ENCODE data around the gene PTPRG. TPM values are rescaled to one million over a fixed set of nuclear protein-coding genes. Genes with fewer than 3 reads are reported as not detected.

Gene PTPRG
- total RNA-seq, 1 experiment from 2014 or later: 32.1 TPM

GRCh38 chr3:62252438-62253157 lies 691.2 kb downstream of the PTPRG start:
- H3K4me2 ChIP-seq (ENCODE audit: low read length): no peak overlapping the region
- POLR2A ChIA-PET: no interaction called here
- H3K9ac ChIP-seq (ENCODE audit: low read length): no peak overlapping the region
- TF ChIP-seq POLR2A (IDR thresholded peaks at IDR 0.05; ENCODE audit: borderline replicate concordance, extremely low read depth, insufficient read depth, insufficient read length) (no peak), ZNF274 (IDR thresholded peaks at IDR 0.05; ENCODE audit: low read depth, low read length) (no peak), ZBTB33 (IDR thresholded peaks at IDR 0.05; ENCODE audit: extremely low read depth, insufficient replicate concordance, low read length) (no peak), JUND (IDR thresholded peaks at IDR 0.05) (no peak), RAD21 (IDR thresholded peaks at IDR 0.05; ENCODE audit: low read depth) (no peak), SP1 (IDR thresholded peaks at IDR 0.05; ENCODE audit: low read depth) (no peak), CEBPB (IDR thresholded peaks at IDR 0.05; ENCODE audit: low read depth) (no peak)
- no peaks in the 10 kb centered on the region for H3K79me2 ChIP-seq (ENCODE audit: insufficient read depth, low read length)
- H3K36me3 ChIP-seq (ENCODE audit: control insufficient read depth in 1 of 2, insufficient read depth in 2 of 2, low read length in 2 of 2): no peaks in the 10 kb centered on the region
- intact Hi-C loops (cut with micrococcal nuclease): no loop called here
- no peak overlapping the region for H3K27ac ChIP-seq (ENCODE audit: low read depth, low read length)
- no peaks in the 10 kb centered on the region for H3K9me2 ChIP-seq (ENCODE audit: insufficient read depth)
- no peak for ATAC-seq
- RAD21 ChIA-PET (ENCODE audit: low non-redundant PET in 1 of 2, low total read pairs in 2 of 2, uncharacterized antibody in 2 of 2, unreplicated experiment in 2 of 2): no interaction called here
- H4K20me1 ChIP-seq (ENCODE audit: insufficient read depth): no peaks in the 10 kb centered on the region
- H3K27me3 ChIP-seq (ENCODE audit: insufficient read depth, low read length): no peaks in the 10 kb centered on the region
- H2AFZ ChIP-seq (ENCODE audit: low read depth, low read length, poor library complexity, severe bottlenecking): no peak overlapping the region
- H3K4me1 ChIP-seq (ENCODE audit: control insufficient read depth in 1 of 2, insufficient read depth in 2 of 2, low read length in 2 of 2): no peaks in the 10 kb centered on the region
- H3K4me3 ChIP-seq (replicated peaks in 1 of 2; ENCODE audit: low read depth in 1 of 2, low read length in 2 of 2): no peak overlapping the region
- no TSS peak for BruUV-seq (replicated peaks)
- CTCF ChIA-PET: no interaction called here
- no peaks in the 10 kb centered on the region for H3K9me3 ChIP-seq (ENCODE audit: control insufficient read depth in 1 of 2, insufficient read depth in 1 of 2, low read depth in 1 of 2, low read length in 2 of 2)
- no peak for DNase-seq (ENCODE audit: low read depth, low spot score)

GRCh38 chr3:62253971-62254370 lies 692.6 kb downstream of the PTPRG start:
- H4K20me1 ChIP-seq (ENCODE audit: insufficient read depth): no peaks in the 10 kb centered on the region
- H3K4me1 ChIP-seq (ENCODE audit: control insufficient read depth in 1 of 2, insufficient read depth in 2 of 2, low read length in 2 of 2): no peaks in the 10 kb centered on the region
- H3K79me2 ChIP-seq (ENCODE audit: insufficient read depth, low read length): no peaks in the 10 kb centered on the region
- H3K4me2 ChIP-seq (ENCODE audit: low read length): no peak overlapping the region
- H3K9ac ChIP-seq (ENCODE audit: low read length): no peak overlapping the region
- intact Hi-C loops (cut with micrococcal nuclease): no loop called here
- no peaks in the 10 kb centered on the region for H3K27me3 ChIP-seq (ENCODE audit: insufficient read depth, low read length)
- no peak overlapping the region for H3K4me3 ChIP-seq (replicated peaks in 1 of 2; ENCODE audit: low read depth in 1 of 2, low read length in 2 of 2)
- ChIA-PET POLR2A (no interaction called here), RAD21 (ENCODE audit: low non-redundant PET in 1 of 2, low total read pairs in 2 of 2, uncharacterized antibody in 2 of 2, unreplicated experiment in 2 of 2) (no interaction called here), CTCF (no interaction called here)
- DNase-seq (ENCODE audit: low read depth, low spot score) (no peak), ATAC-seq (no peak)
- H3K36me3 ChIP-seq (ENCODE audit: control insufficient read depth in 1 of 2, insufficient read depth in 2 of 2, low read length in 2 of 2): no peaks in the 10 kb centered on the region
- H3K9me3 ChIP-seq (ENCODE audit: control insufficient read depth in 1 of 2, insufficient read depth in 1 of 2, low read depth in 1 of 2, low read length in 2 of 2): no peaks in the 10 kb centered on the region
- no TSS peak for BruUV-seq (replicated peaks)
- H3K27ac ChIP-seq (ENCODE audit: low read depth, low read length): no peak overlapping the region
- no peak overlapping the region for H2AFZ ChIP-seq (ENCODE audit: low read depth, low read length, poor library complexity, severe bottlenecking)
- no peaks in the 10 kb centered on the region for H3K9me2 ChIP-seq (ENCODE audit: insufficient read depth)
- TF ChIP-seq CEBPB (IDR thresholded peaks at IDR 0.05; ENCODE audit: low read depth) (no peak), EGR1 (IDR thresholded peaks at IDR 0.05; ENCODE audit: low read depth) (no peak), SP1 (IDR thresholded peaks at IDR 0.05; ENCODE audit: low read depth) (no peak), FOSL1 (IDR thresholded peaks at IDR 0.05; ENCODE audit: low read depth) (no peak), POLR2A (IDR thresholded peaks at IDR 0.05; ENCODE audit: borderline replicate concordance, extremely low read depth, insufficient read depth, insufficient read length) (no peak), ZBTB33 (IDR thresholded peaks at IDR 0.05; ENCODE audit: extremely low read depth, insufficient replicate concordance, low read length) (no peak), ELF1 (IDR thresholded peaks at IDR 0.05; ENCODE audit: borderline replicate concordance, low read depth) (no peak), ATF3 (IDR thresholded peaks at IDR 0.05) (no peak), REST (IDR thresholded peaks at IDR 0.05; ENCODE audit: low read depth) (no peak)
